ENCODE measurements around the gene ITM2B.

DNA sequence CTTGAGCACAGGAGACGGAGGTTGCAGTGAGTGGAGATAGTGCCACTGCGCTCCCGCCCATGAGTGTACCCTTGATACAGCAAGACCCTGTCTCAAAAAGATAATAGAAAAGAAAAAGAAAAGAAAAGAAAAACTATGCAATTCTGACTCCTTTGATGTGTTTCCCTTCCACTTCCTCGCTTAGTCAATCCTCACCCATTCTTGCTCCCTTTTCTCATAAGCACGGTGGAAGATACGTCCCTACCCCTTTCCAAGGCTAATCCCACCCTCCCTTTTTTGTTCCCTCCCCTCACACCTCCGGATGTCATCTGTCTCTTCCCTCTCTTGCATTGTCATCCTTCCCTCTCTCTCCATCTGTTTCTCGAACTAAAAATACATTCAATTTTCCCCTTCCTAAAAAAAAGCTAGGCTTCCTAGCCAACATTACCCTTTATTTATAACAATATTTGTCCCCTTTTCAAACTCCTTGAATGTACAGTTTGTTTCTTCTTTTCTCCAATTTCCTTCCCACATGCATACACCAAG is 40.5 kb upstream of the ITM2B start:
- TF ChIP-seq, protein P1, sequence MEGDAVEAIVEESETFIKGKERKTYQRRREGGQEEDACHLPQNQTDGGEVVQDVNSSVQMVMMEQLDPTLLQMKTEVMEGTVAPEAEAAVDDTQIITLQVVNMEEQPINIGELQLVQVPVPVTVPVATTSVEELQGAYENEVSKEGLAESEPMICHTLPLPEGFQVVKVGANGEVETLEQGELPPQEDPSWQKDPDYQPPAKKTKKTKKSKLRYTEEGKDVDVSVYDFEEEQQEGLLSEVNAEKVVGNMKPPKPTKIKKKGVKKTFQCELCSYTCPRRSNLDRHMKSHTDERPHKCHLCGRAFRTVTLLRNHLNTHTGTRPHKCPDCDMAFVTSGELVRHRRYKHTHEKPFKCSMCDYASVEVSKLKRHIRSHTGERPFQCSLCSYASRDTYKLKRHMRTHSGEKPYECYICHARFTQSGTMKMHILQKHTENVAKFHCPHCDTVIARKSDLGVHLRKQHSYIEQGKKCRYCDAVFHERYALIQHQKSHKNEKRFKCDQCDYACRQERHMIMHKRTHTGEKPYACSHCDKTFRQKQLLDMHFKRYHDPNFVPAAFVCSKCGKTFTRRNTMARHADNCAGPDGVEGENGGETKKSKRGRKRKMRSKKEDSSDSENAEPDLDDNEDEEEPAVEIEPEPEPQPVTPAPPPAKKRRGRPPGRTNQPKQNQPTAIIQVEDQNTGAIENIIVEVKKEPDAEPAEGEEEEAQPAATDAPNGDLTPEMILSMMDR (IDR thresholded peaks at IDR 0.05): no peak
- TF ChIP-seq POLR2A (IDR thresholded peaks at IDR 0.05): no peak

Measured in Peyer's patch (tissue), 4 donors.